Measurements from ENCODE around the gene KCNQ1.

DNA sequence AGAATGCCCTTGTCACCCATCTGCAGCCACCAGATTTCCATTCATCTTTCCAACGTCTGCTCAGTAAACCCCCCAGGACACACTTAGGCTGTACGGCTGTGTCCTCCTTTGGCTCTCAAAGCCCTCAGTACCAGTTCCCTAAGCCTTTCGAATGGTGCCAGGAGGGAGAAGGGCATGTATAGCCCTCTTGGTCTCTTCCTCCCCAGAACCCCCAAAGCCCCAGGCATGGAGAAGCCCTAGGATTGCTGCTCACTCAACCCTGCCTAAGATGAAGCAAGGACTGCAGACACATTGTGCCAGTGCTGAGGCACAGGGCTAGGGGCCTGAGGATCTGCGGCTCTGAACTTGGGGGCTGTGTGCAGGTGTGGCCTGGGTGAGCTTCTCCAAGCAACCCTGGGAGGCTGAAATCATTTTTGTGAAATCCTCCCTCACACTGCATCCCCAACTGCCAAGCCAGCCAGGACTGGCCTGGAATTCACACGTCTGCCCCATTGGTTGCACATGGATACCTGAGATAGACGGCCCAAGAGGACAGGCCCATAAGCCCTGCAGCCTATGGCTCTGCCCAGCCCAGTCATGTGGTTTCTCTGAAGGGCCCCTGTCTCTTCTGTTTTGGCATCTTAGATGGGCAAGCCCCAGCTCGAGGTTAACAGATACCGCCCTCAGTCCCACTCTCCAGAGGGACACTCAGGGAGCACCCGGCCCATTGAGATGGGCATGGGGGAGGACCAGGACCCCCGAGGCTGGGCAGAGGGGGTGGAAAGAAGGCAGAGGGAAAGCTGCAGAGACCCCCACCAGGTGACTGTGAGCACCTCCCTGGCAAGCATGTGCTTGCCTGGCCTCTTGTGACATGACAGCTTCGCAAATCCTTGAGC is 221.0 kb downstream of the KCNQ1 start:
- TF ChIP-seq POLR2AphosphoS5 (IDR thresholded peaks at IDR 0.05; ENCODE audit: low read depth, low read length), result no peak
- TF ChIP-seq POLR2A (IDR thresholded peaks at IDR 0.05; ENCODE audit: low read depth, low read length), result no peak

All from GM12892 (cell line).